Superior temporal gyrus (tissue), 1 donor: ENCODE results near the gene ANKRD24.
"Not testable (repeated sequence)": the region's sequence is repeated elsewhere in the genome, so short reads cannot be mapped to it uniquely, and the experiment has no call there.

Source experiments
- DNase-seq: peaks from one replicate; pipeline ENCODE4 v3.0.0-alpha.2; 2016; ENCODE audit errors: extremely low spot score

ANKRD24 gene

GRCh38 chr19:4173479-4174212 lies 8.8 kb upstream of the ANKRD24 start:
- no peak for DNase-seq

GRCh38 chr19:4174213-4174894 lies 8.1 kb upstream of the ANKRD24 start:
- no peak for DNase-seq

GRCh38 chr19:4174895-4175668 lies 7.4 kb upstream of the ANKRD24 start:
- no peak for DNase-seq

GRCh38 chr19:4175669-4175931 lies 6.9 kb upstream of the ANKRD24 start:
- DNase-seq: no peak

- DNase-seq: no peak
Observed at GRCh38 chr19:4177146-4177545, 5.3 kb upstream of the ANKRD24 start.

GRCh38 chr19:4178990-4179389 lies 3.5 kb upstream of the ANKRD24 start:
- no peak for DNase-seq

GRCh38 chr19:4181053-4181508 lies 1.4 kb upstream of the ANKRD24 start:
- no peak for DNase-seq

- DNase-seq: peak; percentile 30
Observed at GRCh38 chr19:4183967-4184717, 1.7 kb downstream of the ANKRD24 start.

GRCh38 chr19:4184718-4185352 lies 2.3 kb downstream of the ANKRD24 start:
- DNase-seq: no peak

GRCh38 chr19:4185413-4186086 lies 3.1 kb downstream of the ANKRD24 start:
- no peak for DNase-seq

- peak; percentile 54 for DNase-seq
Observed at GRCh38 chr19:4186087-4186993, 3.9 kb downstream of the ANKRD24 start.

- no peak for DNase-seq
Observed at GRCh38 chr19:4187313-4188122, 5.0 kb downstream of the ANKRD24 start.

- DNase-seq: no peak
Observed at GRCh38 chr19:4189641-4190040, 7.2 kb downstream of the ANKRD24 start.

- not testable (repeated sequence) for DNase-seq
Observed at GRCh38 chr19:4192537-4192936, 10.0 kb downstream of the ANKRD24 start.

- DNase-seq: no peak
Observed at GRCh38 chr19:4194353-4194752, 11.9 kb downstream of the ANKRD24 start.

GRCh38 chr19:4196009-4196408 lies 13.5 kb downstream of the ANKRD24 start:
- no peak for DNase-seq

- no peak for DNase-seq
Observed at GRCh38 chr19:4196587-4197148, 14.2 kb downstream of the ANKRD24 start.

GRCh38 chr19:4197228-4197624 lies 14.7 kb downstream of the ANKRD24 start:
- no peak for DNase-seq
